Transverse colon (tissue), 4 donors: ENCODE results near the gene CEP89. TPM values are rescaled to one million over a fixed set of nuclear protein-coding genes. Genes with fewer than 3 reads are reported as not detected.

Experiments used
- DNase-seq: peaks from one replicate; pipeline ENCODE4 v3.0.0-alpha.2; 2019
- H3K27ac ChIP-seq, 4 donors: fragments of 200-600 bp; sonication (generic); 2 replicates each; pipeline ENCODE4 v1.5.1; 2016 to 2018; ENCODE audit warnings: inconsistent platforms in 4 of 4
- H3K27me3 ChIP-seq: fragments of 200-600 bp; sonication (generic); 2 replicates; pipeline ENCODE4 v1.5.1; 2017; ENCODE audit warnings: inconsistent platforms
- H3K36me3 ChIP-seq, 4 donors: fragments of 200-600 bp; sonication (generic); 2 replicates each; pipeline ENCODE4 v1.5.1; 2017 to 2019; ENCODE audit warnings: inconsistent platforms in 4 of 4
- H3K4me1 ChIP-seq, 4 donors: fragments of 200-600 bp; sonication (generic); 2 replicates each; pipeline ENCODE4 v1.5.1; 2017 to 2020; ENCODE audit warnings: inconsistent platforms in 4 of 4
- H3K4me3 ChIP-seq, 4 donors: fragments of 200-600 bp; sonication (generic); 1 replicate in 1 of 4; 2 replicates in 3 of 4; pipeline versions ENCODE4 v1.5.1 to v1.6.1; 2017 to 2019; ENCODE audit warnings: inconsistent platforms in 4 of 4
- H3K9me3 ChIP-seq, 2 donors: fragments of 200-600 bp; sonication (generic); 2 replicates each; pipeline ENCODE4 v1.5.1; 2017 to 2019; ENCODE audit warnings: inconsistent platforms in 2 of 2
- CTCF ChIP-seq, 5 experiments: fragments of 200-600 bp in 3 of 5; fragments of 450-650 bp in 2 of 5; sonication (generic) in 3 of 5; IDR thresholded peaks; 1 replicate in 2 of 5; 2 replicates in 3 of 5; pipeline ENCODE4 v1.5.1; 2016 to 2017; ENCODE audit warnings: antibody characterized with exemption in 5 of 5, inconsistent platforms in 3 of 5, mild to moderate bottlenecking in 2 of 5, moderate library complexity in 1 of 5
- EP300 ChIP-seq: sonication (generic); formaldehyde crosslinking; IDR thresholded peaks from one replicate; pipeline ENCODE4 v1.6.1; 2017; ENCODE audit warnings: antibody characterized with exemption, low read depth
- POLR2A ChIP-seq: fragments of 450-650 bp; IDR thresholded peaks from one replicate; pipeline ENCODE4 v1.6.1; 2016; ENCODE audit warnings: antibody characterized with exemption, mild to moderate bottlenecking, moderate library complexity
- POLR2AphosphoS5 ChIP-seq, 3 donors: sonication (generic); formaldehyde crosslinking; IDR thresholded peaks; one replicate each; pipeline ENCODE4 v1.6.1; 2016; ENCODE audit warnings: antibody characterized with exemption in 3 of 3
- whole genome bisulfite sequencing, 2 donors: methylation state at CpG; one replicate each; pipeline ENCODE4 v1.1.5; 2018; ENCODE audit warnings: low coverage in 1 of 2; 5-methylcytosine and 5-hydroxymethylcytosine counted together
- in situ Hi-C, 4 donors: fragments of 200-750 bp; cut with MboI; loops; one replicate each; pipeline versions ENCODE4 v1.15.0 to v1.15.1; 2017; ENCODE audit warnings: low sequenced_read_pairs in 3 of 4, low pct_ligation_motif_present in 1 of 4, low pct_unique_long_range_greater_than_20kb in 1 of 4
- intact Hi-C: fragments of 100-400 bp; cut with DNase I; formaldehyde crosslinking; loops from one replicate; pipeline ENCODE4 v1.15.1; 2023; ENCODE audit warnings: low total_unique reads
- total RNA-seq, 4 donors: library from RNA; depleted of rRNA; stranded (reverse); fragments of >200 nt; gene quantifications; one replicate each; pipeline ENCODE4 v1.1.0, GENCODE V29; 2016

CEP89 gene
- total RNA-seq, 4 donors from 2014 or later: 4.5 to 39.6 (median 9.4) TPM

- no peak for DNase-seq
- peaks cover 8% of the 10 kb centered on the region for H3K27me3 ChIP-seq
- TF ChIP-seq EP300: no peak
- TF ChIP-seq CTCF (IDR thresholded peaks at IDR 0.05): no peak
- TF ChIP-seq POLR2A: no peak
- TF ChIP-seq POLR2AphosphoS5 (IDR thresholded peaks at IDR 0.05): no peak
- no peak overlapping the region for H3K4me3 ChIP-seq
- H3K4me1 ChIP-seq: peaks cover 0 to 29% (median 10%) of the 10 kb centered on the region in 4 donors
- in situ Hi-C loops: no loop called here
- H3K9me3 ChIP-seq: no peaks in the 10 kb centered on the region
- H3K36me3 ChIP-seq: no peaks in the 10 kb centered on the region
- 60 to 66% methylated on average over 2 to 3 of the region's 3 CpGs for WGBS, 2 donors
- H3K27ac ChIP-seq: no peak overlapping the region
- intact Hi-C loops: no loop called here
These were observed 99.4 kb downstream of the CEP89 start for GRCh38 chr19:32872391-32872790.

DNA sequence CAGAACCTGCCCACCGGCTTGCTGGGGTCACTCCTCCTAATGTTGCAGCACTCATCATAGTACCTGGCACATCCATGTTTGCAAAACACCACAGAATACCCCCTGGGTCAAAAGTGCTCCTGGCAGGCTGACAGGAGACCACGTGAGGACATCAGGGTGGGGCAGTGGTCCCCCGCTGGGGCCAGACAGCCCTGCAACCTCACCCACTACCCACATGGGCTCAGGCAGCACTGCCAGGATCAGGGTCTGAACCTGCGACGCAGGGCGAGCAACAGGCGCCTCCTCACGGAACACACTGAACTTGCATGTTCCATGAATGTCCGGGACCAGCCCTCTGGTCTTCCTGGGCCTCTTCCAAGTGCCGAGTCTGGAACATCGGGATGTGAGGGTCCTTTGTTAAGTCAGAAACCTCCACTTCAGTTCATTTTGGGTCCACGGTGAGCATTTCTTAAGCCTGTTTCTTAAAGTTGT is 100.7 kb downstream of the CEP89 start:
- no peak for DNase-seq
- no peak for TF ChIP-seq POLR2AphosphoS5 (IDR thresholded peaks at IDR 0.05)
- no peak for TF ChIP-seq EP300
- TF ChIP-seq CTCF (IDR thresholded peaks at IDR 0.05): no peak
- TF ChIP-seq POLR2A: no peak
- no peaks in the 10 kb centered on the region for H3K36me3 ChIP-seq
- H3K4me1 ChIP-seq: peaks cover 0 to 17% (median 5%) of the 10 kb centered on the region in 4 donors
- no peaks in the 10 kb centered on the region for H3K9me3 ChIP-seq
- in situ Hi-C loops: no loop called here
- no peak overlapping the region for H3K27ac ChIP-seq
- H3K4me3 ChIP-seq: no peak overlapping the region
- intact Hi-C loops: no loop called here
- peaks cover 8% of the 10 kb centered on the region for H3K27me3 ChIP-seq
- WGBS, 2 donors: 64% methylated on average over 12 of the region's 12 CpGs; no CpG with 5 or more reads in 1 of the 2 donors

- Histone ChIP-seq H3K9me3 (no peaks in the 10 kb centered on the region), H3K27me3 (peaks cover 8% of the 10 kb centered on the region), H3K4me3 (no peak overlapping the region), H3K4me1 (peaks cover 0 to 16% (median 5%) of the 10 kb centered on the region in 4 donors), H3K27ac (no peak overlapping the region), H3K36me3 (no peaks in the 10 kb centered on the region)
- intact Hi-C loops (no loop called here), in situ Hi-C loops (no loop called here)
- DNase-seq: no peak
- 62 to 82% methylated on average over 3 to 18 of the region's 18 CpGs for WGBS, 2 donors
- TF ChIP-seq POLR2A (no peak), EP300 (no peak), POLR2AphosphoS5 (IDR thresholded peaks at IDR 0.05) (no peak), CTCF (IDR thresholded peaks at IDR 0.05) (no peak)
These were observed 101.7 kb downstream of the CEP89 start for GRCh38 chr19:32869966-32870573.

- Histone ChIP-seq H3K27ac (no peak within 1 kb of the TSS), H3K4me3 (no peak within 1 kb of the TSS), H3K9me3 (no peaks in the 10 kb centered on the region), H3K4me1 (peaks cover 0 to 16% (median 5%) of the 10 kb centered on the region in 4 donors), H3K36me3 (no peaks in the 10 kb centered on the region), H3K27me3 (peaks cover 13% of the 10 kb centered on the region)
- no peak for DNase-seq
- no peak for TF ChIP-seq EP300
- no peak for TF ChIP-seq POLR2AphosphoS5 (IDR thresholded peaks at IDR 0.05)
- TF ChIP-seq CTCF (IDR thresholded peaks at IDR 0.05): no peak
- no peak for TF ChIP-seq POLR2A
- in situ Hi-C loops (no loop called here), intact Hi-C loops (no loop called here)
- 80 to 83% methylated on average over 7 to 14 of the region's 14 CpGs for WGBS, 2 donors
These were observed 102.3 kb downstream of the CEP89 start, which contains the start of gene SLC7A9 for GRCh38 chr19:32869369-32869965. SLC7A9 (minus strand) TSS chr19:32869767; CDS start chr19:32868534, 1,233 bp downstream.
